ENCODE data around the gene MEIS1.

The MEIS1 gene

GRCh38 chr2:66507673-66508201, 72.8 kb downstream of the MEIS1 start:
- peak; percentile 82 for DNase-seq (ENCODE audit: low read depth, low spot score)

GRCh38 chr2:66508484-66509071, 73.7 kb downstream of the MEIS1 start:
- DNase-seq (ENCODE audit: low read depth, low spot score) = peak; percentile 76

- DNase-seq (ENCODE audit: low read depth, low spot score) = peak; percentile 52
Measured at GRCh38 chr2:66509326-66509811, 74.4 kb downstream of the MEIS1 start.

GRCh38 chr2:66512626-66513025, 77.7 kb downstream of the MEIS1 start:
- no peak for DNase-seq (ENCODE audit: low read depth, low spot score)

GRCh38 chr2:66515743-66516142, 80.8 kb downstream of the MEIS1 start:
- no peak for DNase-seq (ENCODE audit: low read depth, low spot score)

GRCh38 chr2:66516499-66516898, 81.6 kb downstream of the MEIS1 start:
- DNase-seq (ENCODE audit: low read depth, low spot score) = no peak

GRCh38 chr2:66517772-66518171, 82.8 kb downstream of the MEIS1 start:
- peak; percentile 31 for DNase-seq (ENCODE audit: low read depth, low spot score)

GRCh38 chr2:66519264-66519843, 84.4 kb downstream of the MEIS1 start:
- DNase-seq (ENCODE audit: low read depth, low spot score) = no peak

- DNase-seq (ENCODE audit: low read depth, low spot score) = no peak
Measured at GRCh38 chr2:66521291-66521922, 86.5 kb downstream of the MEIS1 start.

GRCh38 chr2:66522611-66523376, 87.9 kb downstream of the MEIS1 start:
- DNase-seq (ENCODE audit: low read depth, low spot score) = no peak

- DNase-seq (ENCODE audit: low read depth, low spot score) = no peak
Measured at GRCh38 chr2:66523377-66523969, 88.5 kb downstream of the MEIS1 start.

- no peak for DNase-seq (ENCODE audit: low read depth, low spot score)
Measured at GRCh38 chr2:66523990-66524389, 89.1 kb downstream of the MEIS1 start.

- DNase-seq (ENCODE audit: low read depth, low spot score) = no peak
Measured at GRCh38 chr2:66525606-66526005, 90.7 kb downstream of the MEIS1 start.

GRCh38 chr2:66526180-66526579, 91.3 kb downstream of the MEIS1 start:
- DNase-seq (ENCODE audit: low read depth, low spot score) = no peak

GRCh38 chr2:66528974-66529724, 94.2 kb downstream of the MEIS1 start:
- DNase-seq (ENCODE audit: low read depth, low spot score) = no peak

- no peak for DNase-seq (ENCODE audit: low read depth, low spot score)
Measured at GRCh38 chr2:66530651-66531050, 95.7 kb downstream of the MEIS1 start.

GRCh38 chr2:66531155-66531554, 96.2 kb downstream of the MEIS1 start:
- no peak for DNase-seq (ENCODE audit: low read depth, low spot score)

GRCh38 chr2:66531567-66531966, 96.6 kb downstream of the MEIS1 start:
- no peak for DNase-seq (ENCODE audit: low read depth, low spot score)

- DNase-seq (ENCODE audit: low read depth, low spot score) = no peak
Measured at GRCh38 chr2:66532972-66533868, 98.3 kb downstream of the MEIS1 start.

- no peak for DNase-seq (ENCODE audit: low read depth, low spot score)
Measured at GRCh38 chr2:66534461-66534860, 99.5 kb downstream of the MEIS1 start.

All from ELF-1 (cell line).